ENCODE results near the gene ZC3H14.

The ZC3H14 gene

GRCh38 chr14:88607829-88608228, 45.0 kb downstream of the ZC3H14 start:
- no peaks in the 10 kb centered on the region for H3K4me1 ChIP-seq (ENCODE audit: control insufficient read depth, insufficient read depth, low read length, poor library complexity, severe bottlenecking)
- no peaks in the 10 kb centered on the region for H3K9me3 ChIP-seq (ENCODE audit: control insufficient read depth, low read length)
- no peak overlapping the region for H3K27ac ChIP-seq (ENCODE audit: low read depth, low read length, severe bottlenecking)
- peaks cover 92% of the 10 kb centered on the region for H3K36me3 ChIP-seq (ENCODE audit: control insufficient read depth, insufficient read depth, low read length)
- H3K4me3 ChIP-seq (ENCODE audit: extremely low read depth, insufficient read depth, low read length, poor library complexity, severe bottlenecking): no peak overlapping the region

DNA sequence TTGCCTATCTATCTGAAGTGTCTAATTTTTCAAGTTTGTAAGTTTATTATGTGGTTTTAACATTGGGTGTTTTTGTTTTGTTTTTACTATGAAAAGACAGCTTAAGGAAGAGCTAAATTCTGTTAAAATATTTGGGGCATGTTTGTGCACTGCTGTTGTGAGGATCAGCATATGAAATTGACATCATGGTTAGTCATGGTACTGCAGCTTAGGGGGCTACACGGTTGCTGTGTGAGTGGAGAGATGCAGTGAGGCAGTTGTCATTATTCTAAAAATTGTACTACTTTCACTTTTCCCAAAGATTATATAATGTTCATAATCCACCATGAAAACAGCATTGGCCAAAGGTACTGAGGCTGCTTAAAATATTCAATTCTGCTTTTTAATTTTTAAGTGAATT, 49.0 kb downstream of the ZC3H14 start:
- Histone ChIP-seq H3K4me3 (ENCODE audit: extremely low read depth, insufficient read depth, low read length, poor library complexity, severe bottlenecking) (no peak overlapping the region), H3K36me3 (ENCODE audit: control insufficient read depth, insufficient read depth, low read length) (peaks cover 67% of the 10 kb centered on the region), H3K4me1 (ENCODE audit: control insufficient read depth, insufficient read depth, low read length, poor library complexity, severe bottlenecking) (no peaks in the 10 kb centered on the region), H3K27ac (ENCODE audit: low read depth, low read length, severe bottlenecking) (no peak overlapping the region), H3K9me3 (ENCODE audit: control insufficient read depth, low read length) (no peaks in the 10 kb centered on the region)
- WGBS, 2 experiments (ENCODE audit: insufficient coverage in 2 of 2): no CpG with 5 or more reads among the region's 1 CpG

DNA sequence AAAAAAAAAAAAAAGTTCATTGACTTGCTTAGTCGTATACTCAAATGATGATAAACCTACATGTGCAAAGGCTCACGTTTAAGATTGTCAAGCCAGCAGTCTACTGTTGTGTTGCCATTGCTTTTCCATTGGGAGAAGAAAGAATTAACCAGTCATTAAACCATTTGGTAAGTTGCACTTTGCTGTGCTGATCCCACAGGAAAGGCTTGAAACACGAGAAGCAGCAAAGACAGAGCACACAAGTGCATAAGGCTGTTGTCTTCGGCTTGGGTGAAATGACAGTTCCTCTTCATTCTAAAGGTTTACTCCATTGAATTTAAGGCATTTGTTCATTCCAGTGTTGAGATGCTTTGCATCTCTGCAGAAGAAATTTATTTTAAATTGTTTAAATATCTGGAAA, 50.1 kb downstream of the ZC3H14 start:
- Histone ChIP-seq H3K4me3 (ENCODE audit: extremely low read depth, insufficient read depth, low read length, poor library complexity, severe bottlenecking) (no peak overlapping the region), H3K4me1 (ENCODE audit: control insufficient read depth, insufficient read depth, low read length, poor library complexity, severe bottlenecking) (no peaks in the 10 kb centered on the region), H3K36me3 (ENCODE audit: control insufficient read depth, insufficient read depth, low read length) (peaks cover 56% of the 10 kb centered on the region), H3K27ac (ENCODE audit: low read depth, low read length, severe bottlenecking) (no peak overlapping the region), H3K9me3 (ENCODE audit: control insufficient read depth, low read length) (no peaks in the 10 kb centered on the region)
- 92 to 98% methylated on average over 4 of the region's 4 CpGs for WGBS, 2 experiments (ENCODE audit: insufficient coverage in 2 of 2)

- H3K9me3 ChIP-seq (ENCODE audit: control insufficient read depth, low read length): no peaks in the 10 kb centered on the region
- no peak overlapping the region for H3K4me3 ChIP-seq (ENCODE audit: extremely low read depth, insufficient read depth, low read length, poor library complexity, severe bottlenecking)
- H3K36me3 ChIP-seq (ENCODE audit: control insufficient read depth, insufficient read depth, low read length): peaks cover 51% of the 10 kb centered on the region
- WGBS, 2 experiments (ENCODE audit: insufficient coverage in 2 of 2): 93 to 95% methylated on average over 4 to 5 of the region's 5 CpGs
- H3K27ac ChIP-seq (ENCODE audit: low read depth, low read length, severe bottlenecking): no peak overlapping the region
- no peaks in the 10 kb centered on the region for H3K4me1 ChIP-seq (ENCODE audit: control insufficient read depth, insufficient read depth, low read length, poor library complexity, severe bottlenecking)
These were observed 50.7 kb downstream of the ZC3H14 start for GRCh38 chr14:88613552-88614010.

DNA sequence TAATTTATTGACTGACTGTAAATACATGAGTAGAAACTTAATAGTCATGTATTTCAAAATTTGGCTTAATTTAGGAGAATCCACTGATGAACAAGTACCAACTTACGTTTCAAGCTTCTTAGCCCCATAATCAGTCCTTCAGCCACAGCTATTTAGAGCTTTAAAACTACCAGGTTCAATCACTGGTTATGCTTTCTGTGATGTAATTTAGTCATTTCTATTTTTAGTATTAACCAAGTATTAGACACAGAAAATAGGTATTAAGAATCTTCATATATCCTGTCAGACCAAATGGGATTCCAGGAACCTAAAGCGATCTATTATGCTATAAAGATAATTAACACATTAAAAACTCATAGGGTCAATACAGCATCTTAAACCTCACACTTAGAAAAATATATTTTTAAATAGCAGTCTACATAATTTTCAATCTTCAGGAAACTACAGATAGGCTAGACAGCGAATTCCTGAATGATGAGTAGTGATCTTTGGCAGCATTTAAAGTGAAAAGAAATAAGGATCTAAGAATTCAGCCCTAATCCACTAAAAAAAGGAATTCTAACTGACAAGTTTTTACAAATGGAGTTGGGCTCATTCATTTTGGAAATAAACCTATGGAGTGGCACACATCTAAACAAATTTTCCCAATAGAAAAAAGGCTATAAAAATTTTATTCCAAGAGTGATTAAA, 51.5 kb downstream of the ZC3H14 start:
- Histone ChIP-seq H3K4me1 (ENCODE audit: control insufficient read depth, insufficient read depth, low read length, poor library complexity, severe bottlenecking) (no peaks in the 10 kb centered on the region), H3K4me3 (ENCODE audit: extremely low read depth, insufficient read depth, low read length, poor library complexity, severe bottlenecking) (no peak overlapping the region), H3K36me3 (ENCODE audit: control insufficient read depth, insufficient read depth, low read length) (peaks cover 44% of the 10 kb centered on the region), H3K9me3 (ENCODE audit: control insufficient read depth, low read length) (no peaks in the 10 kb centered on the region), H3K27ac (ENCODE audit: low read depth, low read length, severe bottlenecking) (no peak overlapping the region)
- WGBS, 2 experiments (ENCODE audit: insufficient coverage in 2 of 2): no CpG with 5 or more reads among the region's 3 CpGs

DNA sequence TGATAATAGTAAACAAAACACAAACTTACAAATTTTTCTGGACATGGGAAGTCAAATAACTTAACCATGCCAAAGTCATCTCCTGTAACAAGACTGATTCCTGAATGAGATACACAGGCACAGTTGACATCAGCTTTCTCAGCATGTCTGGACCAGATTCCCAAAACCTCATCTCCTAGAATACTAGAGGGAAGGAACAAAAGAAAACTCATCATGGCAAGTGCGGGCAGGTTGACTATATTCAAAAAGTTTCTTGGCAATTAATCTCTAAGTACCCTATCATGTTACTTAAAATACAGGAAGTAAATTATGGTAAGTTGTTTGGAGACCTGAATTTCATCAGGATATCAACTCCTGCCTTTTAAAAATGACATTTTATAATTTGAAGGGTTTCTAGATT, 53.9 kb downstream of the ZC3H14 start:
- WGBS, 2 experiments (ENCODE audit: insufficient coverage in 2 of 2): no CpG with 5 or more reads among the region's 1 CpG
- Histone ChIP-seq H3K27ac (ENCODE audit: low read depth, low read length, severe bottlenecking) (no peak overlapping the region), H3K4me1 (ENCODE audit: control insufficient read depth, insufficient read depth, low read length, poor library complexity, severe bottlenecking) (no peaks in the 10 kb centered on the region), H3K4me3 (ENCODE audit: extremely low read depth, insufficient read depth, low read length, poor library complexity, severe bottlenecking) (no peak overlapping the region), H3K36me3 (ENCODE audit: control insufficient read depth, insufficient read depth, low read length) (peaks cover 21% of the 10 kb centered on the region), H3K9me3 (ENCODE audit: control insufficient read depth, low read length) (no peaks in the 10 kb centered on the region)

DNA sequence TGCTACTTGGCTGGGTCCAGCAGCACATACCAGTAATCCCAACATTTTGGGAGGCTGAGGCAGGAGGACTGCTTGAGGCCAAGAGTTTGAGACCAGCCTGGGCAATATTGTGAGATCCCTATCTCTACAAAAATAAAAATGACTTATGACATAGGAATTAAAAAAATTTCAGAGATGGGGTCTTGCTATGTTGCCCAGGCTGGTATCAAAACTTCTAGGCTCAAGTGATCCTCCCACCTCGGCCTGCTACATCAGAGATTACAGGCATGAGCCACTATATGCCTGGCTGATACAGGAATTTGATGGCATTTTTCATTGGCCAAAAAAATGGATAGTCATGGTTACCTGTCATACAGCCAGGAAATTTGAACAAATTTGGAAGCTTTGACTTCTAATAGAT, 54.6 kb downstream of the ZC3H14 start:
- H3K4me1 ChIP-seq (ENCODE audit: control insufficient read depth, insufficient read depth, low read length, poor library complexity, severe bottlenecking): no peaks in the 10 kb centered on the region
- H3K9me3 ChIP-seq (ENCODE audit: control insufficient read depth, low read length): no peaks in the 10 kb centered on the region
- no peak overlapping the region for H3K4me3 ChIP-seq (ENCODE audit: extremely low read depth, insufficient read depth, low read length, poor library complexity, severe bottlenecking)
- H3K27ac ChIP-seq (ENCODE audit: low read depth, low read length, severe bottlenecking): no peak overlapping the region
- WGBS, 2 experiments (ENCODE audit: insufficient coverage in 2 of 2): 82 to 100% methylated on average over 1 of the region's 1 CpG
- H3K36me3 ChIP-seq (ENCODE audit: control insufficient read depth, insufficient read depth, low read length): peaks cover 16% of the 10 kb centered on the region

- no peaks in the 10 kb centered on the region for H3K4me1 ChIP-seq (ENCODE audit: control insufficient read depth, insufficient read depth, low read length, poor library complexity, severe bottlenecking)
- WGBS, 2 experiments (ENCODE audit: insufficient coverage in 2 of 2): 33 to 57% methylated on average over 2 of the region's 5 CpGs
- no peak overlapping the region for H3K4me3 ChIP-seq (ENCODE audit: extremely low read depth, insufficient read depth, low read length, poor library complexity, severe bottlenecking)
- H3K36me3 ChIP-seq (ENCODE audit: control insufficient read depth, insufficient read depth, low read length): peaks cover 9% of the 10 kb centered on the region
- H3K27ac ChIP-seq (ENCODE audit: low read depth, low read length, severe bottlenecking): no peak overlapping the region
- H3K9me3 ChIP-seq (ENCODE audit: control insufficient read depth, low read length): no peaks in the 10 kb centered on the region
These were observed 55.6 kb downstream of the ZC3H14 start for GRCh38 chr14:88618476-88618875.

DNA sequence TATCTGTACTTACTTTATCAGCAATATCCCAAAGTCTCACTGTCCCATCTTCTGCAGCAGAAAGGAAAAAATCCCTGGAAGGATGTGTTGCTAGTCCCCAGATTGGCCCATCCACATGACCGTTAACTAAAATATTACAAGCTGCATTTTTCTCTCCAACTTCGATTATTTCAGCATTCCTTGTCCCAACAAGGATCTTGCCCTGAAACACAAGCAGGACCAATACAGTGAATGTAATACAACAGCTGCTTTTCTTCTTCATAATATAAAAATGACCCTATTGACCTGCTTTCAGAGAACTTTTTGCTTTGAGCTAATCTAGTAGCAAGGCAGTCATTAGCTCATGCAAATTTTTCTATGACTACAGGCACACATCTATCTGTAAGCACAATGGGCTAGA, 58.3 kb downstream of the ZC3H14 start:
- 75 to 93% methylated on average over 1 to 2 of the region's 2 CpGs for WGBS, 2 experiments (ENCODE audit: insufficient coverage in 2 of 2)
- Histone ChIP-seq H3K4me3 (ENCODE audit: extremely low read depth, insufficient read depth, low read length, poor library complexity, severe bottlenecking) (no peak overlapping the region), H3K36me3 (ENCODE audit: control insufficient read depth, insufficient read depth, low read length) (no peaks in the 10 kb centered on the region), H3K9me3 (ENCODE audit: control insufficient read depth, low read length) (no peaks in the 10 kb centered on the region), H3K27ac (ENCODE audit: low read depth, low read length, severe bottlenecking) (no peak overlapping the region), H3K4me1 (ENCODE audit: control insufficient read depth, insufficient read depth, low read length, poor library complexity, severe bottlenecking) (no peaks in the 10 kb centered on the region)

GRCh38 chr14:88625671-88626070, 62.8 kb downstream of the ZC3H14 start:
- 93% methylated on average over 3 of the region's 3 CpGs; no CpG with 5 or more reads in 1 of the 2 experiments for WGBS, 2 experiments (ENCODE audit: insufficient coverage in 2 of 2)
- Histone ChIP-seq H3K36me3 (ENCODE audit: control insufficient read depth, insufficient read depth, low read length) (no peaks in the 10 kb centered on the region), H3K27ac (ENCODE audit: low read depth, low read length, severe bottlenecking) (no peak overlapping the region), H3K9me3 (ENCODE audit: control insufficient read depth, low read length) (no peaks in the 10 kb centered on the region), H3K4me3 (ENCODE audit: extremely low read depth, insufficient read depth, low read length, poor library complexity, severe bottlenecking) (no peak overlapping the region), H3K4me1 (ENCODE audit: control insufficient read depth, insufficient read depth, low read length, poor library complexity, severe bottlenecking) (peaks cover 5% of the 10 kb centered on the region)

- Histone ChIP-seq H3K36me3 (ENCODE audit: control insufficient read depth, insufficient read depth, low read length) (no peaks in the 10 kb centered on the region), H3K9me3 (ENCODE audit: control insufficient read depth, low read length) (no peaks in the 10 kb centered on the region), H3K27ac (ENCODE audit: low read depth, low read length, severe bottlenecking) (no peak overlapping the region)
These were observed 65.2 kb downstream of the ZC3H14 start for GRCh38 chr14:88628033-88628432.

More at GRCh38 chr14:88628033-88628432, 65.2 kb downstream of the ZC3H14 start:
- peaks cover 5% of the 10 kb centered on the region for H3K4me1 ChIP-seq (ENCODE audit: control insufficient read depth, insufficient read depth, low read length, poor library complexity, severe bottlenecking)
- H3K4me3 ChIP-seq (ENCODE audit: extremely low read depth, insufficient read depth, low read length, poor library complexity, severe bottlenecking): no peak overlapping the region

Measured in mesodermal cell (in vitro differentiated cells).